Measurements from ENCODE around the gene RSPH1. TPM values are rescaled to one million over a fixed set of nuclear protein-coding genes. Genes with fewer than 3 reads are reported as not detected.

Gene RSPH1
- total and polyA plus RNA-seq, 2 experiments from 2014 or later = 0.06 to 0.43 TPM

DNA sequence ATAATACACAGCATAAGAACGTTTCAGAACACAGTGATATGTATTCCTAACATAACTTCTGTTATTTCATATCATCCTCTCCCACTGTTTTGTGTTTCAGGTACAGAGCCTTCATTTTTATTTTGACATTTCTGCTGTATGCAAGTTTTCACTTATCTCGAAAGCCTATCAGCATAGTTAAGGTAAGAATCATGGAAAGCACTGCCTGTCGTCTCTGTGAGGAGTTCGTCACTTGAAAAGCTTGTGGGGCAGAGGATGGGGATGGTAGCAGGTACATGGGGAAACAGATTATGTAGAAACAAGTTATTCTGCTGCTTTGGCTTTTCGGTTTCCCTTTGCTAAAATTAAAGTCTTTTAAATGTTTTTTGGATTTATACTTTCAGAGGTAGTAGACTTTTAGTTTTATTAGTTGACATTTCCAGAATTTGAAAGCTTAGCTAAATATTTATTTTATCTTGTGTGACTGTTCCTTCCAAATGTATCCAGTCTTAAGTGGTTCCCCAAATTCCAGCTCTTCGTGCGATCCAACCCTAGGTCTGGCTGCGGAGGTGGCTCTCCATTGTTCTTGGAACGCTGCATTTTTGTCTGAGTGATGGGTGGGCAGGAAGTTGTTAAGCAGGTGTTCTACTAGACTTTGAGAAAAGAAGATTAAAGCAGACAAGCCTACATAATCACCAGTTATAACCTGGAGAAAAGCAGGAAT, 29.8 kb upstream of the RSPH1 start:
- H3K4me1 ChIP-seq (ENCODE audit: low read depth) = peaks cover 20% of the 10 kb centered on the region

DNA sequence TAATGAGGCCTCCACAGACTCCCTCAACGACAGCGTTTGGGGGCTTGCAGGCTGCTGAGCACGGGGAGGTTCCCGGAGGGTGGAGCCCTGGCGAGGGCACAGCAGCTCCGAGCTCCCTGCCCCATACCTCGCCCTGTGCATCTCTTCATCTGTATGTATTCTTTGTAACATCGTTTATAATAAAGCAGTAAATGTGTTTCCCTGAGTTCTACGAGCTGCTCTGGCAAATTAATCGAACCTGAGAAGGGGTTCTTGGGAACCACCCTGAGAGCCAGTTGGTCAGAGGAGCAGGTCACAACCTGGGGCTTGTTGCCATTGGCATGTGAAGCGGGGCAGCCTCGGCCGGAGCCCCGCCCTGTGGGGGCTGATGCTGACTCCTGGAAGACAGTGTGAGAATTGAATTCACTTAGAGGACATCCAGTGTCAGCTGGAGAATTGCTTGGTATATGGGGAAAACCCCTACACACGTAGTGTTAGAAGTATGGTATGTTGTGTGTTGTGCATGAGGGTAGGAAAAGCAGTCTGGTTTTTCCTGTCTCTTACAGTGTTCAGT, 29.1 kb upstream of the RSPH1 start:
- Histone ChIP-seq H3K27ac (no peak overlapping the region), H3K4me1 (ENCODE audit: low read depth) (peaks cover 20% of the 10 kb centered on the region), H3K4me3 (no peak overlapping the region), H3K9me3 (ENCODE audit: low read depth) (no peaks in the 10 kb centered on the region), H3K27me3 (no peaks in the 10 kb centered on the region), H3K36me3 (no peaks in the 10 kb centered on the region)
- no peak for DNase-seq (ENCODE audit: low read depth in 1 of 2, low spot score in 1 of 2)
- TF ChIP-seq, protein P1, sequence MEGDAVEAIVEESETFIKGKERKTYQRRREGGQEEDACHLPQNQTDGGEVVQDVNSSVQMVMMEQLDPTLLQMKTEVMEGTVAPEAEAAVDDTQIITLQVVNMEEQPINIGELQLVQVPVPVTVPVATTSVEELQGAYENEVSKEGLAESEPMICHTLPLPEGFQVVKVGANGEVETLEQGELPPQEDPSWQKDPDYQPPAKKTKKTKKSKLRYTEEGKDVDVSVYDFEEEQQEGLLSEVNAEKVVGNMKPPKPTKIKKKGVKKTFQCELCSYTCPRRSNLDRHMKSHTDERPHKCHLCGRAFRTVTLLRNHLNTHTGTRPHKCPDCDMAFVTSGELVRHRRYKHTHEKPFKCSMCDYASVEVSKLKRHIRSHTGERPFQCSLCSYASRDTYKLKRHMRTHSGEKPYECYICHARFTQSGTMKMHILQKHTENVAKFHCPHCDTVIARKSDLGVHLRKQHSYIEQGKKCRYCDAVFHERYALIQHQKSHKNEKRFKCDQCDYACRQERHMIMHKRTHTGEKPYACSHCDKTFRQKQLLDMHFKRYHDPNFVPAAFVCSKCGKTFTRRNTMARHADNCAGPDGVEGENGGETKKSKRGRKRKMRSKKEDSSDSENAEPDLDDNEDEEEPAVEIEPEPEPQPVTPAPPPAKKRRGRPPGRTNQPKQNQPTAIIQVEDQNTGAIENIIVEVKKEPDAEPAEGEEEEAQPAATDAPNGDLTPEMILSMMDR (IDR thresholded peaks at IDR 0.05; ENCODE audit: low read depth, low read length) = no peak

More for the DNA sequence above, 29.8 kb upstream of the RSPH1 start:
- H3K27me3 ChIP-seq = no peaks in the 10 kb centered on the region
- TF ChIP-seq, protein P1 (IDR thresholded peaks at IDR 0.05; ENCODE audit: low read depth, low read length) = no peak
- no peak overlapping the region for H3K4me3 ChIP-seq
- no peak for DNase-seq (ENCODE audit: low read depth in 1 of 2, low spot score in 1 of 2)
- no peaks in the 10 kb centered on the region for H3K9me3 ChIP-seq (ENCODE audit: low read depth)
- H3K27ac ChIP-seq = no peak overlapping the region
- H3K36me3 ChIP-seq = no peaks in the 10 kb centered on the region

DNA sequence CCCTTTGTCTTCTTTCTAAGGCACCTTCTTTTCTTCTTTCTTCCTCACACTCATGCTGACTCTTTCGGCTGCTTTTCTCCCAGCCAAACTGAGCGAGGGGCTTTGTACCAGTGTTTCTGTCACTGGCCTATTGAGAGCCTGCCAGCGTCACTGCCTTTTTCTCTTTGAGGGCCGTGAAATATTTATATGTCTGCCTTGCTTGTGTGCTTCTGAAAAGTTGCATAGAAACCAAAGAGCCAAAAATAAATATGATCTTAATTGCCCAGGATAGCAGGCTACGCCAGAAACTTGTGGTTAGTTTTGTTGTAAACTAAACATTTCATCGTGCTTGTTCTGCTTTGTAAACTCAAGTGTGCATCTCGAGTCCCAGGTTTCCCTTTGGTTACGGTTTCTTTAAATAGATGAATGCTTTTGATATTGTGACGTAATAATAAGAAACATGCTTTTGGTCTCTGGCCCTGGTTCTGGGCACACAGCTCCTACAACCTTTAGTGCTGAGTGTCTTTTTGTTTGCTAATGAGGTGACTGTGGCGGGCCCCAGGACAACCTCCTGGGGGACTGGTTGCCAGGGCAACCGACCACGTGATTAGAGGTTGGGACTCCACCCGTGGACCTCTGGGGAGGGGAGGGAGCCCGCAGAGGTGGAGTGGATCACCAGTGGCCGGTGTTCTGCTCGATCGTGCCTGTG, 28.5 kb upstream of the RSPH1 start:
- Histone ChIP-seq H3K36me3 (no peaks in the 10 kb centered on the region), H3K27me3 (no peaks in the 10 kb centered on the region), H3K4me3 (no peak overlapping the region), H3K9me3 (ENCODE audit: low read depth) (no peaks in the 10 kb centered on the region), H3K27ac (no peak overlapping the region), H3K4me1 (ENCODE audit: low read depth) (peaks cover 20% of the 10 kb centered on the region)
- DNase-seq (ENCODE audit: low read depth in 1 of 2, low spot score in 1 of 2) = peak in 1 of 2 donors; percentile 33
- TF ChIP-seq, protein P1 (IDR thresholded peaks at IDR 0.05; ENCODE audit: low read depth, low read length) = no peak

DNA sequence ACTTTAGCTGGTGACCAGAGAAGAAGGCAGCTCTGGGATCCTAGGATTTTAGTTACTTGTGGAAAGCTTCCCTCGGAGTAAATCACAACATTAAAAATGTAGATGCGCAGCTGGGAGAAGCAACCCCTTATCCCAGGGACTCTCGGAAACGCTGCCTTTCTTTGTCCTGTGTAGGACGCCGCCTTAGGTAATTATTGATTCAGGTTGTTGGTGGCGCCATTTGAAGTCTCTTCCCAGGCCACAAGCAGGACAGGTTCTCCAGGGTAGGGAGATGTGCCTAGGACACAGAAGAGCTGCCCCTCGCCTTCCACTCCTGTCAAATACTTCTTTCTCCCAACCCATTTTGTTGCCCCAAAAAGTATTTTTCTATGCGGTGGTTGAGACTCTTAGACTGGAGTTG, 27.9 kb upstream of the RSPH1 start:
- no peaks in the 10 kb centered on the region for H3K9me3 ChIP-seq (ENCODE audit: low read depth)
- DNase-seq (ENCODE audit: low read depth in 1 of 2, low spot score in 1 of 2) = no peak
- no peaks in the 10 kb centered on the region for H3K36me3 ChIP-seq
- H3K4me1 ChIP-seq (ENCODE audit: low read depth) = peaks cover 22% of the 10 kb centered on the region
- H3K27me3 ChIP-seq = no peaks in the 10 kb centered on the region
- no peak overlapping the region for H3K27ac ChIP-seq
- TF ChIP-seq, protein P1 (IDR thresholded peaks at IDR 0.05; ENCODE audit: low read depth, low read length) = no peak
- no peak overlapping the region for H3K4me3 ChIP-seq

- H3K4me1 ChIP-seq (ENCODE audit: low read depth) = peaks cover 25% of the 10 kb centered on the region
- no peak for DNase-seq (ENCODE audit: low read depth in 1 of 2, low spot score in 1 of 2)
Measured at GRCh38 chr21:42523211-42523610, 27.2 kb upstream of the RSPH1 start.

More at GRCh38 chr21:42523211-42523610, 27.2 kb upstream of the RSPH1 start:
- Histone ChIP-seq H3K9me3 (ENCODE audit: low read depth) (no peaks in the 10 kb centered on the region), H3K27ac (no peak overlapping the region), H3K4me3 (no peak overlapping the region), H3K27me3 (no peaks in the 10 kb centered on the region), H3K36me3 (no peaks in the 10 kb centered on the region)
- TF ChIP-seq, protein P1 (IDR thresholded peaks at IDR 0.05; ENCODE audit: low read depth, low read length) = no peak
